OCI-LY3 (cell line): Measurements from ENCODE around the gene TFAP2A.

Source experiments
- EZH2phosphoT487 ChIP-seq: fragments of 200-600 bp; shearing (Covaris generic); IDR thresholded peaks from 2 replicates; pipeline ENCODE4 v1.6.1; 2018; ENCODE audit warnings: antibody characterized with exemption, mixed run types, low read depth
- TF ChIP-seq, protein P1 (sequence below): fragments of 200-600, 300-600 bp; sonication (generic); IDR thresholded peaks from 2 replicates; pipeline ENCODE4 v1.5.1; 2014; ENCODE audit warnings: antibody characterized with exemption, low read length, low read depth

DNA sequence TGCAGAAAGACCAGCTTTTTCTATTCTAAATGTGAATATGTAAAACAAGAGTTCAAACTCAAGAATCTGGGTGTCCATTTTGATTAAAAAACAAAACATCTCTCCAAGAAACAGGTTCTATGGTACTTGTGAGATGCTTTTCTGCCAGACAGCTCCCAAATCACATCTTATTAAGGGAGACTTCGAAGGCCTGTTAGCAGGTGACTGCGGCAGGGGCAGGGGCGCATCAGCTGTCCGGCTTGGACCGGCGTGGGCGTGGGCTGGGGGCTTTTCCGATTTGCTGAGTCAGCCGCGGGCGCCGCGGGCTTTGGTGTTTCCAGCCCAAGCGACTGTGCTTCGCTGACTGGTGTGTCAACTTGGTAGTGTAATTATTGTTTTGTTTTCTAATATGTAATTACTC, 32.6 kb downstream of the TFAP2A start:
- TF ChIP-seq, protein P1, sequence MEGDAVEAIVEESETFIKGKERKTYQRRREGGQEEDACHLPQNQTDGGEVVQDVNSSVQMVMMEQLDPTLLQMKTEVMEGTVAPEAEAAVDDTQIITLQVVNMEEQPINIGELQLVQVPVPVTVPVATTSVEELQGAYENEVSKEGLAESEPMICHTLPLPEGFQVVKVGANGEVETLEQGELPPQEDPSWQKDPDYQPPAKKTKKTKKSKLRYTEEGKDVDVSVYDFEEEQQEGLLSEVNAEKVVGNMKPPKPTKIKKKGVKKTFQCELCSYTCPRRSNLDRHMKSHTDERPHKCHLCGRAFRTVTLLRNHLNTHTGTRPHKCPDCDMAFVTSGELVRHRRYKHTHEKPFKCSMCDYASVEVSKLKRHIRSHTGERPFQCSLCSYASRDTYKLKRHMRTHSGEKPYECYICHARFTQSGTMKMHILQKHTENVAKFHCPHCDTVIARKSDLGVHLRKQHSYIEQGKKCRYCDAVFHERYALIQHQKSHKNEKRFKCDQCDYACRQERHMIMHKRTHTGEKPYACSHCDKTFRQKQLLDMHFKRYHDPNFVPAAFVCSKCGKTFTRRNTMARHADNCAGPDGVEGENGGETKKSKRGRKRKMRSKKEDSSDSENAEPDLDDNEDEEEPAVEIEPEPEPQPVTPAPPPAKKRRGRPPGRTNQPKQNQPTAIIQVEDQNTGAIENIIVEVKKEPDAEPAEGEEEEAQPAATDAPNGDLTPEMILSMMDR = no peak
- no peak for TF ChIP-seq EZH2phosphoT487
